Kidney epithelial cell (primary cell): ENCODE results near the gene DEGS1. TPM values are rescaled to one million over a fixed set of nuclear protein-coding genes. Genes with fewer than 3 reads are reported as not detected.
A peak's percentile ranks its signal among the peaks of the same experiment; 100 is the strongest.
"Not testable (repeated sequence)": the region's sequence is repeated elsewhere in the genome, so short reads cannot be mapped to it uniquely, and the experiment has no call there.

Experiments used
- DNase-seq: peaks from one replicate; pipeline ENCODE4 v3.0.0-alpha.2; 2010; ENCODE audit warnings: low read depth
- H3K27me3 ChIP-seq: 2 replicates; pipeline ENCODE4 v1.6.0; 2011; ENCODE audit warnings: low read length; ENCODE audit not compliant: control insufficient read depth, insufficient read depth
- H3K36me3 ChIP-seq: 2 replicates; pipeline ENCODE4 v1.5.1; 2011; ENCODE audit warnings: low read length; ENCODE audit not compliant: control insufficient read depth, insufficient read depth
- H3K4me3 ChIP-seq: 2 replicates; pipeline ENCODE4 v1.5.1; 2011; ENCODE audit warnings: low read depth, mild to moderate bottlenecking, control low read depth, low read length
- total RNA-seq: library from RNA; depleted of rRNA; stranded (reverse); fragments of >200 nt; gene quantifications from 2 replicates; pipeline ENCODE4 v1.2.3, GENCODE V29; 2015
- TF ChIP-seq, protein P1 (sequence below): IDR thresholded peaks from 2 replicates; pipeline ENCODE4 v1.5.1; 2011; ENCODE audit warnings: mild to moderate bottlenecking, moderate library complexity, low read length, control low read depth, inconsistent platforms; ENCODE audit not compliant: insufficient read depth, poor library complexity, severe bottlenecking

The DEGS1 gene
- total RNA-seq, 1 donor from 2014 or later: 89.2 TPM

- no peak overlapping the region for H3K4me3 ChIP-seq
- no peaks in the 10 kb centered on the region for H3K27me3 ChIP-seq
- no peaks in the 10 kb centered on the region for H3K36me3 ChIP-seq
- TF ChIP-seq, protein P1, sequence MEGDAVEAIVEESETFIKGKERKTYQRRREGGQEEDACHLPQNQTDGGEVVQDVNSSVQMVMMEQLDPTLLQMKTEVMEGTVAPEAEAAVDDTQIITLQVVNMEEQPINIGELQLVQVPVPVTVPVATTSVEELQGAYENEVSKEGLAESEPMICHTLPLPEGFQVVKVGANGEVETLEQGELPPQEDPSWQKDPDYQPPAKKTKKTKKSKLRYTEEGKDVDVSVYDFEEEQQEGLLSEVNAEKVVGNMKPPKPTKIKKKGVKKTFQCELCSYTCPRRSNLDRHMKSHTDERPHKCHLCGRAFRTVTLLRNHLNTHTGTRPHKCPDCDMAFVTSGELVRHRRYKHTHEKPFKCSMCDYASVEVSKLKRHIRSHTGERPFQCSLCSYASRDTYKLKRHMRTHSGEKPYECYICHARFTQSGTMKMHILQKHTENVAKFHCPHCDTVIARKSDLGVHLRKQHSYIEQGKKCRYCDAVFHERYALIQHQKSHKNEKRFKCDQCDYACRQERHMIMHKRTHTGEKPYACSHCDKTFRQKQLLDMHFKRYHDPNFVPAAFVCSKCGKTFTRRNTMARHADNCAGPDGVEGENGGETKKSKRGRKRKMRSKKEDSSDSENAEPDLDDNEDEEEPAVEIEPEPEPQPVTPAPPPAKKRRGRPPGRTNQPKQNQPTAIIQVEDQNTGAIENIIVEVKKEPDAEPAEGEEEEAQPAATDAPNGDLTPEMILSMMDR: no peak
- DNase-seq: no peak
These were observed 18.3 kb downstream of the DEGS1 start for GRCh38 chr1:224201383-224201782.

- TF ChIP-seq, protein P1: no peak
- no peak for DNase-seq
- H3K36me3 ChIP-seq: no peaks in the 10 kb centered on the region
- no peaks in the 10 kb centered on the region for H3K27me3 ChIP-seq
- H3K4me3 ChIP-seq: no peak overlapping the region
These were observed 18.8 kb downstream of the DEGS1 start for GRCh38 chr1:224201853-224202252.

- H3K27me3 ChIP-seq: no peaks in the 10 kb centered on the region
These were observed 20.4 kb downstream of the DEGS1 start for GRCh38 chr1:224203243-224204016.

GRCh38 chr1:224205438-224205840, 22.4 kb downstream of the DEGS1 start:
- H3K36me3 ChIP-seq: no peaks in the 10 kb centered on the region
- TF ChIP-seq, protein P1: no peak
- H3K27me3 ChIP-seq: no peaks in the 10 kb centered on the region
- DNase-seq: no peak
- no peak overlapping the region for H3K4me3 ChIP-seq

More at GRCh38 chr1:224203243-224204016, 20.4 kb downstream of the DEGS1 start:
- TF ChIP-seq, protein P1: no peak
- DNase-seq: peak; percentile 95
- Histone ChIP-seq H3K4me3 (no peak overlapping the region), H3K36me3 (no peaks in the 10 kb centered on the region)

GRCh38 chr1:224205931-224206538, 23.0 kb downstream of the DEGS1 start:
- not testable (repeated sequence) for H3K27me3 ChIP-seq, DNase-seq, H3K36me3 ChIP-seq, H3K4me3 ChIP-seq

DNA sequence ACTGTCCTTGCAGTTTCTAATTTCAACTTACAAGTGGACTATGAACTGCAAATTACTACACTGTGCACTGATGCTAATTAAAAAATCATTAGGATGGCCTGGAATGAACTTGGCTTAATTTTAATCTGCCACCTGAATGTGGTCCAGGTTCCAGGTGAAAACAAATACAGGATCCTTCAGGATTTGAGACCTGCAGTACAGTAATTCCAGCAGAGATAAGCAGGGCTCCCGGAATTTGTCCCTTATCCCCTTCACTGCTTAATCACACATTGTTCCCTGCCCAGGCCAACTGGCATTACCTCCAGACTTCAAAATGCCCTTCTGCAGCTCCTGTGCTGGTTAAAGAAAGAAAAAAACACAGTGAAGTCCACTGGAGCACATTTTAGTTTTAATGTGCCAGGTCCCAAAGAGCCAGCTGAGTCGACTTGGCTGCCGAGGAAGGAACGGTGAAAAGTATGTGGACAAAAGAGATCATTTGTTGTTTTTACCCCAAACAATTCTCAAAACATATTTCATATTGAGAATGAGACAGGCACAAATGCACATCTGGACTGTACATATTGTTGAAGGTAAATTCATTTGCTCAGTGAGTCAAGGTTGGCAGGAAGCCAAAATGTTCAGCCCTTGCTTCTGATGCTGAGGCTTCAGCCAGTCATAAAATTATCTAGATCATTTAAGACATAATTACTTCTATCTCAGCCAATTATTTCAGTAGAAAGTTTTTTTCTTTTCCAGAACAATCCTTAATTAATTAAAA, 28.3 kb downstream of the DEGS1 start:
- TF ChIP-seq, protein P1: no peak
- Histone ChIP-seq H3K27me3 (no peaks in the 10 kb centered on the region), H3K36me3 (no peaks in the 10 kb centered on the region), H3K4me3 (no peak overlapping the region)
- DNase-seq: no peak
